Measurements from ENCODE around the gene SEPTIN8.

The SEPTIN8 gene

DNA sequence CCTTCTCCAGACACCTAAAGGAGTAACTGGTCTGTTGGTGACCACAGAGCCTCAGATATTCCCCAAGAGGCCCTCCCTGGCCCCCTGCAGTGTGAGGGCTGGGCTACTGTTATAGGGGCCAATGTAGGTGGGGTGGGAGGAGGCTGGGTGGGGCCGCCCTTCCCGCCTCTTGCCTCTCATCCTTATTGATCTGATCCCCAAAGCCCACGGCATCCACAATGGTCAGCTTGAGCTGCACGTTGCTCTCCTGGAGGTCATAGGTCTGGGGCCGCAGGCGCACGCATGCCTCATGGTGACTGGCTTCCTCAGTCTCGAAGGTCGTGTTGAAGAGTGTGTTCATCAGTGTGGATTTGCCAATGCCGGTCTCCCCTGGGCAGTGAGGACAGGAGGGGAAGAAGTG lies 13.0 kb downstream of the SEPTIN8 start:
- TF ChIP-seq, protein P1, sequence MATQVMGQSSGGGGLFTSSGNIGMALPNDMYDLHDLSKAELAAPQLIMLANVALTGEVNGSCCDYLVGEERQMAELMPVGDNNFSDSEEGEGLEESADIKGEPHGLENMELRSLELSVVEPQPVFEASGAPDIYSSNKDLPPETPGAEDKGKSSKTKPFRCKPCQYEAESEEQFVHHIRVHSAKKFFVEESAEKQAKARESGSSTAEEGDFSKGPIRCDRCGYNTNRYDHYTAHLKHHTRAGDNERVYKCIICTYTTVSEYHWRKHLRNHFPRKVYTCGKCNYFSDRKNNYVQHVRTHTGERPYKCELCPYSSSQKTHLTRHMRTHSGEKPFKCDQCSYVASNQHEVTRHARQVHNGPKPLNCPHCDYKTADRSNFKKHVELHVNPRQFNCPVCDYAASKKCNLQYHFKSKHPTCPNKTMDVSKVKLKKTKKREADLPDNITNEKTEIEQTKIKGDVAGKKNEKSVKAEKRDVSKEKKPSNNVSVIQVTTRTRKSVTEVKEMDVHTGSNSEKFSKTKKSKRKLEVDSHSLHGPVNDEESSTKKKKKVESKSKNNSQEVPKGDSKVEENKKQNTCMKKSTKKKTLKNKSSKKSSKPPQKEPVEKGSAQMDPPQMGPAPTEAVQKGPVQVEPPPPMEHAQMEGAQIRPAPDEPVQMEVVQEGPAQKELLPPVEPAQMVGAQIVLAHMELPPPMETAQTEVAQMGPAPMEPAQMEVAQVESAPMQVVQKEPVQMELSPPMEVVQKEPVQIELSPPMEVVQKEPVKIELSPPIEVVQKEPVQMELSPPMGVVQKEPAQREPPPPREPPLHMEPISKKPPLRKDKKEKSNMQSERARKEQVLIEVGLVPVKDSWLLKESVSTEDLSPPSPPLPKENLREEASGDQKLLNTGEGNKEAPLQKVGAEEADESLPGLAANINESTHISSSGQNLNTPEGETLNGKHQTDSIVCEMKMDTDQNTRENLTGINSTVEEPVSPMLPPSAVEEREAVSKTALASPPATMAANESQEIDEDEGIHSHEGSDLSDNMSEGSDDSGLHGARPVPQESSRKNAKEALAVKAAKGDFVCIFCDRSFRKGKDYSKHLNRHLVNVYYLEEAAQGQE (IDR thresholded peaks at IDR 0.05; ENCODE audit: low read depth), result no peak
- TF ChIP-seq RAD21 (IDR thresholded peaks at IDR 0.05; ENCODE audit: low read depth) (no peak), TAF1 (IDR thresholded peaks at IDR 0.05; ENCODE audit: low read depth) (no peak), CEBPB (IDR thresholded peaks at IDR 0.05) (no peak), TEAD4 (IDR thresholded peaks at IDR 0.05) (no peak), EP300 (IDR thresholded peaks at IDR 0.05; ENCODE audit: borderline replicate concordance) (no peak), EGR1 (IDR thresholded peaks at IDR 0.05) (no peak), CREB1 (IDR thresholded peaks at IDR 0.05; ENCODE audit: low read depth) (no peak), NFIC (IDR thresholded peaks at IDR 0.05) (no peak), ZBTB7A (IDR thresholded peaks at IDR 0.05; ENCODE audit: low read depth) (no peak), YY1 (IDR thresholded peaks at IDR 0.05; ENCODE audit: low read depth) (no peak), TCF12 (IDR thresholded peaks at IDR 0.05; ENCODE audit: low read depth) (no peak), FOXM1 (IDR thresholded peaks at IDR 0.05; ENCODE audit: borderline replicate concordance, low read depth) (no peak)
- TF ChIP-seq, protein P2, sequence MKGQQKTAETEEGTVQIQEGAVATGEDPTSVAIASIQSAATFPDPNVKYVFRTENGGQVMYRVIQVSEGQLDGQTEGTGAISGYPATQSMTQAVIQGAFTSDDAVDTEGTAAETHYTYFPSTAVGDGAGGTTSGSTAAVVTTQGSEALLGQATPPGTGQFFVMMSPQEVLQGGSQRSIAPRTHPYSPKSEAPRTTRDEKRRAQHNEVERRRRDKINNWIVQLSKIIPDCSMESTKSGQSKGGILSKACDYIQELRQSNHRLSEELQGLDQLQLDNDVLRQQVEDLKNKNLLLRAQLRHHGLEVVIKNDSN (IDR thresholded peaks at IDR 0.05), result no peak
- TF ChIP-seq, protein P3, sequence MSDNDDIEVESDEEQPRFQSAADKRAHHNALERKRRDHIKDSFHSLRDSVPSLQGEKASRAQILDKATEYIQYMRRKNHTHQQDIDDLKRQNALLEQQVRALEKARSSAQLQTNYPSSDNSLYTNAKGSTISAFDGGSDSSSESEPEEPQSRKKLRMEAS (IDR thresholded peaks at IDR 0.05), result no peak

DNA sequence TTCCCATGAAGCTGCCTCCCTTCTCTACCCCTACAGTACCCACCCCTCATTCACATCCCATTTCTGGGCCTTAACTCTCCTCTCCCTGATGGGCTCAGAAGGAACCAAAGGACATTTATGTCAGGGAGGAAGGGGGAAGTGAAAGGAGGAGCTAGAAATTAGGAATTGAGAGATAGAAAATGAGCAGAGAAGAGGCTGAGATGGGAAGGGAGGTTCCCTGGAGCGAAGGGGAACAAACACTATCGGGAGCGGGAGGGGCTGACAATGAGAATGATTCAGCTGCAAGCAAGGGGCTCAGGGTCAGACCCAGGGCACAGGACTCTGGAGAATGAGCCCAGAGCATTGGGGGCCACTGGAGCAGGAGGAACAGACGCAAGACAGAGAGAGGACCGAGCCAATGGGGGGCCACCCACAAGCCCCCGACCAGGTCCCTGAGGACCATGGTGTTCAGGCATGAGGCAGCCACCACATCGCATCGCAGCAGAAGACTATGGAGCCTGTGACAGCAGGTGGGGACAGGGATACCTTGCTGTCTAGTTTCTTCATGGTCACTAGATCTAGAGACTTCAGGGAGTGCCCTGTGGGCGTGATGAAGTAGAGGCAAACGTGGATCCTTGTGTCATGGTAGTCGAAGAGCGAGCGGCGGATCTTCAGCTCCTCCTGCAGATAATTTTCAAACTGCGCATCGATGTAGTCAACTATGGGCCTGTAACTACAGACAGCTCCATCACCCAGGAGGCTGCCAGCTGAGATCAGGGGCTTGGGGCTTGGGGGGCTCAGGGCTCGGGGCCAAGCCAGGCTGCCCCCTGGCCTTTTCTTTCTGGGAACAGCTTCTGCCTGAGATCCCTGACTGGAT lies 13.6 kb downstream of the SEPTIN8 start:
- TF ChIP-seq TEAD4 (IDR thresholded peaks at IDR 0.05), result no peak
- no peak for TF ChIP-seq CREB1 (IDR thresholded peaks at IDR 0.05; ENCODE audit: low read depth)
- no peak for TF ChIP-seq FOXM1 (IDR thresholded peaks at IDR 0.05; ENCODE audit: borderline replicate concordance, low read depth)
- TF ChIP-seq, protein P1 (IDR thresholded peaks at IDR 0.05; ENCODE audit: low read depth), result no peak
- TF ChIP-seq EGR1 (IDR thresholded peaks at IDR 0.05), result no peak
- no peak for TF ChIP-seq TCF12 (IDR thresholded peaks at IDR 0.05; ENCODE audit: low read depth)
- no peak for TF ChIP-seq RAD21 (IDR thresholded peaks at IDR 0.05; ENCODE audit: low read depth)
- TF ChIP-seq, protein P3 (IDR thresholded peaks at IDR 0.05), result no peak
- no peak for TF ChIP-seq YY1 (IDR thresholded peaks at IDR 0.05; ENCODE audit: low read depth)
- TF ChIP-seq CEBPB (IDR thresholded peaks at IDR 0.05), result no peak
- TF ChIP-seq, protein P2 (IDR thresholded peaks at IDR 0.05), result no peak
- no peak for TF ChIP-seq TAF1 (IDR thresholded peaks at IDR 0.05; ENCODE audit: low read depth)
- no peak for TF ChIP-seq ZBTB7A (IDR thresholded peaks at IDR 0.05; ENCODE audit: low read depth)
- TF ChIP-seq NFIC (IDR thresholded peaks at IDR 0.05), result no peak
- no peak for TF ChIP-seq EP300 (IDR thresholded peaks at IDR 0.05; ENCODE audit: borderline replicate concordance)

DNA sequence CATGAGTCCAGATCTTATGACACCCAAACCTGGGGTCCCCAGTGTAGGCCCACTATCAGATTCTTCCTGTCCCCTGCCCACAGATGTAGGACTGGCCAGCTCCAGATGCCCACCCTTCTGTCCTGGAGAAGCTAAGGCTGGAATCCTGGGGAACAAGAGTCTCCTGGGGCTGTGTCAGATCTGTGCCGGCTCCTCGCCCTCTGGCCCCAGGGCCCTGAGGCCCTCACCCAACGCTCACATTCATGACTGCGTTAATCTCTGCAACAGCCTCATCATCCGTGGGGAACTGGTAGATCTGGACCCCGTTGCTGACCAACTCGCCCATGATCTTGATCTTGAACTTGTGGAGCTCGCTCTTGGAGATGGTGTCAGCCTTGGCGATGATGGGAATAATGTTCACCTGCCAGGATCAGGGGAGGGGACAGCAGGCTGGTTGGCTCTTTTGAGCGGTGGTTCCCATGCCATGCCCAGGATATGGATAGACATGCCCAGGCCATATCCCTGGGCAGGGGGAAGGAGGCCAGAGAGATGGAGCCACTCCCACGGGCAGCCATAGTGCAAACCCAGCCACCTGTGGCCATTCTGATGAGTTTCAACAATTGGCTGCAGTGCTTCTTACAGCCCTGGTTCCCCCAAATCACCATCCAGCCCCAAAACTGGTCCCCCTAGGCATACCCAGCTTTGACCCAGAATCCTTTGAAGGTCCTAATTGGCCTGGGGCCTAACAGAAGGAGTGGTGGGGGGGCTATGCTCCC lies 14.6 kb downstream of the SEPTIN8 start:
- TF ChIP-seq CREB1 (IDR thresholded peaks at IDR 0.05; ENCODE audit: low read depth) (no peak), TAF1 (IDR thresholded peaks at IDR 0.05; ENCODE audit: low read depth) (no peak), RAD21 (IDR thresholded peaks at IDR 0.05; ENCODE audit: low read depth) (no peak), ZBTB7A (IDR thresholded peaks at IDR 0.05; ENCODE audit: low read depth) (no peak), TCF12 (IDR thresholded peaks at IDR 0.05; ENCODE audit: low read depth) (no peak)

DNA sequence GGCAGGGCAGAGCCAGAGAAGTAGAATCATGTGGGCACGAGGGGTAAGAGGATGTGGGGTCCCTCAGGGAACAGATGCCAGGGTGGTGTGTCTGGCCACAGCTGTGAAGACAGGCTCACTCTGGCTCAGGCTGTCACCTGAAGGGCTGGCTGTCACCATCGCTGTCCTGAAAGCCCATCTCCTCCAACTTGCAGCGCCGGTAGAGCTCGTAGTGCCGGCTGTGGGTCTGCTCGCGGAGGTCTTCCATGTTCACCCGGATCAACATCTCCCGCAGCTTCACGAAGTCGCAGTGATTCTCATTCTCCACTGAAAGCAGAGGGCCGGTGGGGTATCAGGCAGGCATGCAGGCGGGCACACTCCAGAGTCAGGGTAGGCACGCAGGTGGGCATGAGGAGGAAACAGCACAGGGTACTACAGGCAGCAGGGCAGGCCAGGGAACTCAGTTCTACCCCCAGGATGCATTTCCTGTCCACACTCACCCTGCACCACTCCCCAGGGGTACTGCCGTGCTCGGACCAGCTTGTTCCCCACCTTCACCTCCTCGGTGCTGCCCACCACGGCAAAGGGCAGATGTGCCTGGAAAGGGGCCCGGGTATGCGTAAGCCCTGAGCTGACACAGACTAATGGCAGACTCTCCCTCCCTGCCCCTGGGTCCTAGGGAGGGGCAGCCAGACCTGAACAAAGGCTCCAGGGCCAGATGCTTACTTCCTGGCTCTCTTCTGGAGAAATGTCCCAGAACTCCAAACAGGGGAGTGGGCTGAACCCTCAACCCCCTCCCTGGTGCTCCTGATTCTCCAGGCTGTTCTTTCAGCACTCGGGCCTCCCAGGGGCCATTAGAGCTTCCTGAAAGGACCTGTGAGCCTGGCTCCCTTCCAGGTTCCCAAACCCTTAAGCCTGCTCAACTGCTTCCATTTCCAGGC lies 15.5 kb downstream of the SEPTIN8 start:
- TF ChIP-seq, protein P3 (IDR thresholded peaks at IDR 0.05), result no peak
- TF ChIP-seq, protein P1 (IDR thresholded peaks at IDR 0.05; ENCODE audit: low read depth), result no peak
- TF ChIP-seq, protein P2 (IDR thresholded peaks at IDR 0.05), result no peak
- TF ChIP-seq TEAD4 (IDR thresholded peaks at IDR 0.05) (no peak), TAF1 (IDR thresholded peaks at IDR 0.05; ENCODE audit: low read depth) (no peak), TCF12 (IDR thresholded peaks at IDR 0.05; ENCODE audit: low read depth) (no peak), FOXM1 (IDR thresholded peaks at IDR 0.05; ENCODE audit: borderline replicate concordance, low read depth) (no peak), RAD21 (IDR thresholded peaks at IDR 0.05; ENCODE audit: low read depth) (no peak), CREB1 (IDR thresholded peaks at IDR 0.05; ENCODE audit: low read depth) (no peak), CEBPB (IDR thresholded peaks at IDR 0.05) (no peak), EGR1 (IDR thresholded peaks at IDR 0.05) (no peak), NFIC (IDR thresholded peaks at IDR 0.05) (no peak), YY1 (IDR thresholded peaks at IDR 0.05; ENCODE audit: low read depth) (no peak)

All from Ishikawa (cell line).